GM19372 (cell line): ENCODE data around the gene LRFN2.

ENCODE experiments used
- ATAC-seq: cut with Tn5 transposase; IDR thresholded peaks from one replicate; pipeline ENCODE4 v1.9.1; 2021; ENCODE audit warnings: mild to moderate bottlenecking, low read depth, moderate library complexity; ENCODE audit not compliant: unreplicated experiment

LRFN2 gene

DNA sequence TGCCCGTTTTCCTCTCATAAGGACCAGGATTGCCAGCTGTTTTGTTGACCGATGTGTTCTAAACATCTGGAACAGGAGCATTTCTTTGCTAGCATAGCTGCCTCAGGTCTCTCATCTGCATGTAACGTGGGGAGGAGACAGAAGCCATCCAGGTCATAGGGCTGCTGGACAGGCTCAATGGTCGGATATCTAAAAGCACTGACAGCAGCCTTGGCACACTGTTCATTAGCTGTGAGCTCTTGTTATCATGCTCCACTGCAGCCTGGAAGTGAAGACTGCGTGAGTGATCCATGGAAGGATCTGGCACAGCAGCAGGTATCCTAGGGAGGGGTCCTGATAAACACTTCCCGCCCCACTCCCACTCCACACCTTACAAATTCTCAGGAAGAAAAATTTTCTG is 175.3 kb downstream of the LRFN2 start:
- ATAC-seq, result no peak

DNA sequence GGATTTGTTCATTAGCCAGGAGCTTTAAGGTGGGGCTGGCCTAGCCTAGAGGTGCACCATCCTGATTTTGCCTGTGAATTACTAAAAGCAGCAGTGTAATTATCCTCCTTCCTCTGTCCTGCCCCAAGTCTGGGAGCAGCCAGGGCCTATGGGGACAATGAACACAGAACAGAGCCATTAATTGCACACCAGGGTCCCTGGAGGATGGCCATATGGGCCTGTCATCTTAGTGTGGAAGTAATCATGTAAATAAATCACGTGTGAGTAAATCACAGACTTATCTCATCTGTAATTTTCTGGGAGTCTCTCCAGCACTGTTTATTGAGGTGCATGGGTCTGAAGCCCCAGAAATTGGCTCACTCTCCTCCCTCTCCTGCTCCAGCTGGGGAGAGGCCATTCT is 176.3 kb downstream of the LRFN2 start:
- no peak for ATAC-seq

DNA sequence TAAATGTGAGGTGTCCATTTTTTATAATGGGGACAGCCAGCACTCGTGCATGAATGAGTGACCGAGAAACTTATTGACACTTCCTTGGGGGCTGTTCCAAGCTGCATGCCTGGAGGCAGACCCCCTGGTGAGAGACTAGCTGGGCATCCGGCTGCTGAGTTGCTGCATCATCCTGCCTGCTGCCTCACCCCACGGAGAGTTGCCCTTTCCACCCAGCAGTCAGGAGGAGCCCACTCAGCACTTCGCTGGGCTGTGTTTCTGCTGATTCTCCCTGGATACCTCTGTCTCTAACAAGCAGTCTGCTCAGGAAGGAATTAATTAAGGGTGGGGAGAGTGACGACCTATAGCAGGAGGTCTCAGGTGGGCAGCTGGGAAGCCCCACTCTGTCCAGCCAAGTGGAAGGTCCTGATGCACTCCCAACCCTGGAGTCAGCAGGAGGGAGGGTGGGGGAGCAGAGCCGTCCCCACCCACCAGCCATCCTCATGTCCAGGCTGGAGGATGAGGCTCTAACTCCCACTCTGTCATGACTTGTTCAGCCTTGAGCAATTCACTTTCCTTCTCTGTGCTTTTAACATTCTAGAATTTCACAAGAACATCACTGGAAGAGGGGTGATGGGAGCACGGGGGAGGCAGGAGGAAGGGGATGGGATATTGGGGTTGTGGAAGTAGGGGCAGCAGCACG is 177.3 kb downstream of the LRFN2 start:
- no peak for ATAC-seq

DNA sequence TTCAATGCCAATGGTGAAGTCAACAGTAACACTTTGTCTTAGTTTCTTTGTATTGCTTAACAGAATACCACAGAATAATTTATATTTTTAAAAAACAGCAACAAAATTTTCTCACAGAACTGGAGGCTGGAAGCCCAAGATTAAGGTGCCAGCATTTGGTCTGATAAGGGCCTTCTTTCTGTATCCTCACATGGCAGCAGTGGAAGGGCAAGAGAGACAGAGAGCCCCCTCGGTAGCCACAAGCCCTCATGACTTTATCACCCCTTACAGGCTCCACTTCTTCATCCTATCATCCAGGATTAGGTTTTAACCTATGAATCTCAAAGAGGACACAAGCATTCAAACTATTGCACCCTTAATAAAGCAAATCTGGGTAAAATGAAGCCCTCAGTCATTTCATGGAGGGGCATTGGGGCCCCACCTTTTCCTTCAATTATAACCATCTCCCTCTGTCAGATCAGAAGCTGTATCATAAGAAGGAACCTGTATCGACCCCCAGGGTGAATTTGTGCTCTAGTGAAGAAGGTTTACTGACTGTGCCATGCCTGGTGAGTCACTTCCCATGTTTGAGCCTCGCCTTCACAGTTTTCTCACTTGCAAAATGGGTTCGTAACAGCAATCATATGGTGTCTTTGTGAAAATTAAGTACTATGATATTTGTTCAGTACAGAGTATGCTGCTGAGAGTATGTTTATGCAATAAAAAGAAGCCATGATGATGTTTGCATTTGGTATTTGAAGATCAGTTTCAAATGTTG is 178.2 kb downstream of the LRFN2 start:
- no peak for ATAC-seq

DNA sequence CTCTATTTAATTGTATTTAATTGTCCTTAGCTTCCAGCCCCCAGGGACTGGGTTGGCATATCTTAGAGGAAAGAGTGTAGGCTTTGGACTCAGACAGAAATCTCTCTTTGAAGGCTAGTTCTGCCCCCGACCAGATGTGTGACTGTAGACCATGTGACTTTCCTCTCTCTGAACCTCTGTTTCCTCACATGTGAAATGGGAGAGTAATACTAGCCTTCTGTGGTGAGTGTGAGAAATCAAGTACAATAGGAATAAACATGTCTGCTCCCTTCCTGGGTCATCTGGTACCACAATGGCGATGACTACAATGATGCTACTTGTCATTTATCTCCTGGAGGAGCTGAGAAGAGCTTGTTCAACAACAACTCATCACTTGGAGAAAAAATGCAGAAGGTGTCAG is 179.9 kb downstream of the LRFN2 start:
- ATAC-seq, result no peak

DNA sequence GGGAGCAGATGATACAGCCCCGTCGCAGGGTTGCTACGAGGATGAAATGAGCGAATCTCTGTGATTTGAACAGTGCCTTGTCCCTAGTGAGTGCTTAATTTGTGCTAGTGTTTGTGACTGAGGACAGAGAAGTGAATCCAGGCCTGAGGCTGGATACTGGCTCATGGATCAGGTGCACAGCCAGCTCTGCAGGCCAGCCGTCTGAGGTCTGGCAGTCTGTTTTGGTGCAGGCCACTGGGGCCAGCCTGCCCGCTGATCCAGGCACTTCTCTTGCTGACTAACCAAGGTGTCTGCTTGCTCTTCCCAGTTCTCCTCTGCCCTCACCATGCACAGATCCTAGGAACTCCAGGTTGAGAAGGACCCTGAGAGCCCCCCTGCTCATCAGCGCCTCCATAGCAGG is 181.0 kb downstream of the LRFN2 start:
- no peak for ATAC-seq

DNA sequence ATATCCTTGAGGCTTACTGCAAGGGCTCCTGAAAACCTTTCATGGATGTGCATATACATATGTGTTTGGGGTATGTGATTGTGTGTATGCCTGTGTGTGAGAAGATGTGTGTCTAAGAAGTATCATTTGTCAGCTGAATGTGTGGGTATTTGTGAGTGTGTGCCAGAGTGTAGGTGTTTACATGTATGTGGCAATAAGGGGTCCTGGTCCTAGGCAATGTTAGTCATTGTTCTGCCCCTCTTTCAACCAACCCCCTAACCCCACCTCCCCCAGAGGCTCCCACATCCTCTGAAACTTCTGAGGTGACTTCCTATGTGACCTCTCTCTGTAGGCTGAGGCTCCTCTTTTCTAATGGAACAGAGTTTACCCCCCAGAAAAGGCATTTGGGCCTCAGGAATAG is 186.4 kb downstream of the LRFN2 start:
- no peak for ATAC-seq

DNA sequence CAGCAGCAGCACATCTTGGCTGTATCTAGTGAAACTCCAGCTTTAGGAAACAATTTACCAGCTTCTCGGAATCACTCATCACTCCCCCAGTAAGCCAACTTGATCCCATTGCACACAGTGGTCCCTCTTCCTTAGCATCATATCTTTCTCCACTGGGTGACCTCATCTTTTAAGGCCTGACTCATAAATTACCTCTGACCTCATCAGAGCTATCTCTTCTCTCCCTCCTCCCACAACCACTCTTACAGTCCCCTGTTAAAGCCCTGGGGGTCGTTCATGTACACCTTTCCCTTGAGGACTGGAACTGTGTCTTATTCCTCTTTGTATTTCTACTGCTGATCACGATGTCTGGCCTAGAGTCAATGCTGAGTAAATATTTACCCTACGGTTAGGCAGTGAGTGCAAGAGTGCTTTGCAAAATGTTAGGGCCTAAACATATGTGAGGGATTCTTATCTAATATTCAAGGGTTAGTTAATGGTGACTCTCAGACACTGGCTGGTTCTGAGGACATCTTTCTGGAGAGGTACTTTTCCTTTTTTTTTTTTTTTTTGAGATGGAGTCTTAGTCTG is 187.2 kb downstream of the LRFN2 start:
- ATAC-seq, result no peak

DNA sequence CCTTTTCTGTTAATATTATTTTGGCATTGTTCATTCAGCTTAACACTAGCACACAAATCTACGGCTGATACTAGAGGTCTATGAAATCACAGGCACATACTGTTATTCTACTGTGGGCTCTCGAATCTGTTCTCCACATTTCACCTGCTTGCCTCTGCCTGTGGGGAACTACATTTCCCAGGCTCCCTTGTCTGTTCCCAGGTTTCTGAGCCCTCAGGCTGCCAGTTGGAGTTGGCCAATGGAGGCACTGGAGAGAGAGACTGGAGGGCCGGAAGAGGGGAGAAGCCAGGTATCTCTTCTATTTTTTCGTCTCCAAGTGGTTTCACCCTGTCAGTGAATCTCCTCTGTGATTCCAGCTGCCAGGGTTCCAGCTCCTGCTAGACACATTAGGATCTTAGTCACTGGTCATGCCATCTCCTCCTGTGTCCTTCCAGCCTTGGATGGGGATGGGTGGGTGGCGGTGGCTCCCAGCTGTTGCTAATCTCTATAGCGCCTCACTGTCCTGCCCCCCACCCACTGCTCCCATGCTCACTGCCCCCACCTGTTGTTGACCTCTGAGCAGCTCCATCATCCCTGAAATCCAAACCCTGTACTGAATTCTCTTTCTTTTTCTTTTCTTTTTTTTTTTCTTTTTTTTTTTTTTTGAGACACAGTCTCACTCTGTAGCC is 188.2 kb downstream of the LRFN2 start:
- no peak for ATAC-seq

DNA sequence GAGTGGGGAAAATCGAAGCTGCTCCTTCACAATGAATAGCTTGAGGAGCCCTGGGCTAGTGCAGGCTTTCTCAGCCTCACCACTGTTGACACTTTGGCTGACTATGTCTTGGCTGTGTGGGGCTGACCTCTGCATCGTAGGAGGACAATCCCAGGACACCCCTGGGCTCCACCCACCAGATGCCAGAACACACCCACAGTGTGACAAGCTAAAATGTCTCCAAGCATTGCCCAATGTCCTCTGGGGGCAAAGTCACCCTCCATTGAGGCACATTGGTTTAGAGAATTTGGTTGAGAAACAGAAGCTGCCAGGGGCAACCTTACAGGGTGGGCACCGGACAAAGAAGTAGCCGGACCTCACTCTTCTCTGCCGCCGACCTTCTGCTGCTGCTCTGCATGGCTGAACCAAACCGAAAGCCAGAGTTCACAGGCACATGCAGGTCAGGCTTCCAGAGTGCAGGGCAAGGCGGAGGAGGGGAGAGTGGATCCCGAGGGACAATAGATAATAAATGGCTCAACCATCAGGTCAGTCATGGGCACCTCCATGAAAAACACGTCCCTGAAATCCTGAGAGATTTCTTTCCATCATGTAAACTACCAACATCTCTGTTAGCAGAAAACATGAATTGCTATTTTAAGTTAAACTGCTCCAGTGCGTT is 189.0 kb downstream of the LRFN2 start:
- no peak for ATAC-seq

DNA sequence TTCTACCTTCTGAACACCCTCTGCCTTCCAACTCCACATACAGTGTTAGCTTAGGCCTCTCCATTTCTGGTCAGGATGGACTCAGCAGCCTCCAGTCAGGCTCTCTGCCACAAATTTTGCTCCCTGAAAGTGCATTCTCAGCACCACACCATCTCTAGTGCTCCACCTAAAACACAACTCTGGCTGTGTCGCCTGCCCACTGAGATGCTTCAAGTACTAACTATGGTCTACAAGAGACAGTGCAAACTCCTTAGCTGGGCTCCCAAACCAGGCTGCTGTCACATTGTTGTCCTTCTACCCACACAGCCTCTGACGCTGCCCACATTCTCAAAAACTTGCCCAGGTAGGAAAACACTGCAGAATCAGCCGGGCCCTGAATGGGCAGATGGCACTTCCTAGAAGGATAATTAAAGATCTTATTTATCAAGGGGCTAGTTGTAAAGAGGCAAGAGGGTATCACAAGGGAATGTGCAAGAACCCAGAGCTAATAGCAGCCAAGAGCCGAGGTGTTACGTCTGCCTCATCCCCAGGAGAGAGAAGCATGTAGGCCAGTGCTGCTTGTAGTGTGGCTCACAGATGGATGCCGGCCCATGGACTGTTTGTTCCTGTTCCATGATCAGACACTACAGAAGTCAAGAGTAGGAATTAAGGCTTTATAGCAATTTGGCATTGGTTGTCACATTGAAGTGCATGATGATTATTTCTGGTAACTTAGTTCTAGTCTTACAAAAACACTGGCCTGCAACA is 189.7 kb downstream of the LRFN2 start:
- no peak for ATAC-seq

DNA sequence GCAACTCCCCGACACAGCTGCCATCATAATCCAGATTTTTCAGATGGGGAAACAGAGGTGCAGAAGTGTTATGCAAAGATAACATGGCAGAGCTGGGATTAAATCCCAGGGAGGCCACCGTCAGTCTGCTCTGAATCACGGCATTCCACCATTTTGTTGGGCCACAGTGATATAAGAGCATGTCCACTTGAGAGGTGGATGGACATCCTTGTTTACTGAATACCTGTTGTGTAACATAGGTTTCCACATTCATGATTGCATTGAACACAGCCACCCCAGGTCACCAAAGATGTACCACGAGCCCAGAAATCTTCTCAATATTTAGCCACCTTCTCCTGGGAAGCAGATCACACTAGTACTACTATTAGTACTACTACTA is 191.5 kb downstream of the LRFN2 start:
- ATAC-seq, result no peak

DNA sequence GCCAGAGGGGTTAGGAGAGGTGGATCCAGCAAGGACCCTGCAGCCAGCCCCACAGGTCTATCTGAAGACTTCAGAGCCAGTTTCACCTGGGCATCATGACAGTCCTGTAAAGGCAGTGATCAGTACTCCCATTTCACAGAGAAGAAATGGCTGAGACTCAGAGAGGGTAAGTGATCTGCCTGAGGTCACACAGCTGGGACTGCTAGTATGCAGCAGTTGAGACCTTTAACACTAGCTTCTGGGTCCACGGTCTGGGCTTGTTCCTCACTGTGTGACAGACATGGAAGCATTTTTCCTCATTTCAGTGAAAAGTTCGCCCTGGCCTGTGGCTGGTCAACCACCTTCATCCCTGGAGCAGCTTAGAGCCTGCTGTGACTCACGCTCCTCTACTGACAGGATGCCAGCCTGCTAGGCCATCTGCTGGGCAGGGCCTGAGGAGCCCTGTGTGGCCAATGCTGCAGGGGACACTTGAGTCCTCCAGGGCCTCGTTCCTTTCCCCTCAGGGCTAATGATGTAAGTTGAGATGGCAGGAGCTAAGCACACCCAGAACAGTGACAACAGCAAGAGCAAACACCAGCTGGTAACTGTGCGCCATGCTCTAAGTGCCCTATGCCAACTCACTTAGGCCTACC is 192.0 kb downstream of the LRFN2 start:
- ATAC-seq, result no peak

DNA sequence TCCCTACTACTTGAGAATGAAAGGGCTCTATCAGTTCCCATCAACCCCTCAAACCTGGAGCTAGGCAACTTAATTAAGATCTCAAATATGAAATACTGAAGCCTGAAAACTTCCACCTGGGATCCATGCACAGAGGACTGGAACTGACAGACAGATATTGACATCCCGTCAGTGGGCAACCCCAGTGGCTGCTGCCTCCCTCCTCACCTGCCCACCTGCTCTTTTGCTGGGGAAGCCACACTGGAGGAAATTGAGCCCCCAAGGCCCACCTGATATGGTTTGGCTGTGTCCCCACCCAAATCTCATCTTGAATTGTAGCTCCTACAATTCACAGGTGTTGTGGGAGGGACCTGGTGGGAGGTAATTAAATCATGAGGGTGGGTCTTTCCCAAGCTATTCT is 192.8 kb downstream of the LRFN2 start:
- ATAC-seq, result no peak

DNA sequence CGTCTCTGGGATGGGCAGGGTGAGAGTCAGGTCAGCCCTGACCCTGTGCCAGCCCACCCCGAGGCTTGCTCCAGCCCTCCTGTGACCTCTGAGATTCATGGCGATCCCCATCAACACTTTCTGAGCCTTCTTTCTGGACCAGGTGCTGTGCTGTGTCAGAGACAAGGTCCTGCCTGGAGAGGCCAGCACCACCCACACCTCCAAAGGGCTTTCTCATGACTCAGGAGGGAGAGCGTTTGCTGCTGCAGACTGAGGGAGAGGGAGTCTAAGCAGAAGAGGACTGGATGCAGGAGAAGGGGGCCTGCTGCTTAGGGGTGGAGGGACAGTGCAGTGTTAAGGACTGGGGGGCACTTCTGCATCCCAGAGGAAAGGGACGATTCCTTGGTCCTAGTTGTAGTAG is 193.5 kb downstream of the LRFN2 start:
- no peak for ATAC-seq

DNA sequence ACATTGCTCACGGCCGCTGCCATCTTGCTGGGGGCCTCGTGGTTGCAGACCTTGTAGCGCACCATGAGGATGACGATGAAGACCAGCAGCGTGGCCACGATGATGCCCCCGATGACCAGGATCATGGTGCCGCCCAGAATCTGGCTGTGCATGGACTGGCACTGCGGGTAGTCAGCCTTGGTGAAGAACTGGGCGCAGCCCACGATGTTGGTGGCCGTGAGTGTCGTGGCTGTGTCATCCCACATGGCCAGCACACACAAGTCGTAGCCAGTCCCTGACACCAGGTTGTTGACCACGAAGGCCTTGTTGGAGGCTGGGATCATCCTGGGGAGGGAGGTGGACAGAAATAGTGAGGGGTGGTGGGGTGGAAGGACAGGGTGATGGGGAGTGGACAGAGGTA is 194.6 kb downstream of the LRFN2 start:
- ATAC-seq, result no peak

DNA sequence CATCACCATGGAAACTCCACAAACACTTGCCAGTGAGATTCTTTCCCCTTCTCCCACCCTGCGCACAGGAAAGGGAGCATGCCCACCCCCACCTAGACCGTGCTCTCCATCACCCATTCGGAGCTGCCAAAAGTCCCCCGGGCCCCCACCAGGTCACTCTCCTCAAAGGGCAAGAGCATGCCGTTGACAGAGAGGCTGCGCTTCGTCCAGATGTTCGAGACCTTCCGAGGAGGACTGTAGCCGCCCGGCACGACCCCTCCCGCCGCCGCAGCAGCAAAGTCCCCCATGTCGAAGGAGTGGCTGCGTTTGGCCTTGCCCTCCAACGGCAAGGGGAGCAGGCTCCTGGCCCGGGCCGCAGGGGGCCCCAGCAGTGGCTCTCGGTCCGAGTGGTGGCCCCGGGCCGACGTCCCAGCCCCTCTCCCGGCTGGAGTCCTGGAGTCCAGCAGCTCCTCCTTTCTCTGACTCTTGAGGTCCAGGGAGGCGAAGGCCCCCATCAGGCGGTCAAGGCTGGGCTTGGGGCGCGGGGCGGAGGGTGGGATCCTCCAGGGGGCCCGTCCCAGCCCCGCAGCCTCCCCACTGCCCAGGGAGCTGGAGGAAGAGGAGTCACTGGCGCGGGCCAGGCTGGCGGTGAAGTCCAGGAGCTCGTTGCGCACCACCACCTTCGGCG is 195.2 kb downstream of the LRFN2 start:
- ATAC-seq, result no peak

DNA sequence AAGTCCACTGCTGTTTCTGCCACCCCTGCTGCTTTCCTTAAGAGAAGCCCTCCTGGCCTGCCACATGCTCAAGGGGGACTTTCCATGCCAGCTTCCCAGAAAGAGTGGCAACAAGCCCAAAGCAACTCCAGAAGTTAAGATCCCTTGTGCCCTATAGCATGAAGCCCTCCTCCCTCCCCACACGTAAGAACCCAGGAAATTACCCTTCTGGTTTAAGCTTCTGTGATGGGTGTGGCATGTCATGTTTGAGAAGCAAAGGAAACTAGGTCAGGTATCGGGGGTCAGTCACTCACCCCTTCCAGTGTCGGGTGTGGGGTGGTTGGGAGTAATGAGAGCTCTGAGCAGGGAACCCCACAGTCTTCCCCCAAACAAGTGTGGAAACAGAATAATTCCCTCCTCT is 196.1 kb downstream of the LRFN2 start:
- ATAC-seq, result no peak

DNA sequence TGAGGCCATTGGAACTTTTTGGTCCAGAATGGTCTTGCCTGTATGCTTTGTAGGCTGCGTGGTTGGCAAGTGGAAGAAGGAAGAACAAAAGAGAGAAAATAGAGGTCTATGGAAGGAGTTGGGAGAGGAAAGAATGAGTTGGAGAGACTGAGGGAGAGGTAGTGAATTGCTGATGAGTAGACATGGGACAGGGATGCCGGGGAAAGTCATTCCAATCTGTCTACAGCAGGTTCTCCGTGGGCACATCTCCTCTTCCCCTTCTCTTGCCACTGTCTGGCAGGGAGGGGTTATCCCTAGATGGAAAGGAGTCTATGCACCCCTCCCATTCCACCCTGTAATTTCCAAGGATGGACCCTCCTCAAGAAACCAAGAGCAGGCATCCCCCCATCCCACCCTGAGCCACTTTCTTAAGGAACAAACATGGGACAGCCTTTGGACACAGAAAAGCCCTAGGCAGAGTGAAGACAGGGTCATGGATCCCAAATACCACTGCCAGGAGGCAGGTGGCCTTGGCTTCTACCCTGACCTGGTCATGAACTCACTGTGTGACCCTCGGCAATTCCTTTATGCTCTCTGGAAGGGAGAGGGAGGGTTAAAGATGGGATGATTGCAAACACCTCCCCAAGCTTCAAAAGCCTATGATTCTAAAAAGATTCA is 196.9 kb downstream of the LRFN2 start:
- no peak for ATAC-seq
